RKO (cell line): ENCODE results near the gene DEFB112.

Source experiments
- DNase-seq: peaks from one replicate; pipeline ENCODE4 v3.0.0-alpha.2; 2016; ENCODE audit warnings: low spot score

The DEFB112 gene

GRCh38 chr6:49995278-49995677 is 54.5 kb downstream of the DEFB112 start:
- no peak for DNase-seq
